Vagina (tissue), 2 donors: ENCODE measurements around the gene ERGIC1. TPM values are rescaled to one million over a fixed set of nuclear protein-coding genes. Genes with fewer than 3 reads are reported as not detected.

Experiments
- DNase-seq, 2 donors: peaks; one replicate each; pipeline ENCODE4 v3.0.0-alpha.2; 2017; ENCODE audit errors: extremely low spot score in 2 of 2
- H3K27ac ChIP-seq: fragments of 200-600 bp; sonication (generic); one replicate; pipeline ENCODE4 v1.5.1; 2019
- H3K27me3 ChIP-seq: fragments of 200-600 bp; sonication (generic); one replicate; pipeline ENCODE4 v1.5.1; 2019
- H3K36me3 ChIP-seq, 2 donors: fragments of 200-600 bp; sonication (generic); one replicate each; pipeline ENCODE4 v1.5.1; 2017 to 2019
- H3K4me1 ChIP-seq: fragments of 200-600 bp; sonication (generic); one replicate; pipeline ENCODE4 v1.5.1; 2019
- H3K4me3 ChIP-seq, 2 donors: fragments of 200-600 bp; sonication (generic); 1 replicate in 1 of 2; 2 replicates in 1 of 2; pipeline ENCODE4 v1.5.1; 2016 to 2019
- H3K9me3 ChIP-seq: fragments of 200-600 bp; sonication (generic); one replicate; pipeline ENCODE4 v1.5.1; 2019
- POLR2A ChIP-seq, 2 donors: fragments of 450-650 bp; IDR thresholded peaks; one replicate each; pipeline ENCODE4 v1.6.1; 2017; ENCODE audit warnings: antibody characterized with exemption in 2 of 2, mild to moderate bottlenecking in 2 of 2, moderate library complexity in 2 of 2
- POLR2AphosphoS5 ChIP-seq, 2 donors: sonication (generic); formaldehyde crosslinking; IDR thresholded peaks; one replicate each; pipeline ENCODE4 v1.9.0; 2017; ENCODE audit warnings: antibody characterized with exemption in 2 of 2, mild to moderate bottlenecking in 2 of 2, low read depth in 1 of 2; ENCODE audit not compliant: insufficient read depth in 1 of 2
- intact Hi-C: fragments of 100-400 bp; cut with DNase I; formaldehyde crosslinking; loops from one replicate; pipeline ENCODE4 v1.15.1; 2023
- total RNA-seq: library from RNA; depleted of rRNA; stranded (reverse); fragments of >200 nt; gene quantifications from one replicate; pipeline ENCODE4 v1.2.3, GENCODE V29; 2016
- TF ChIP-seq, protein P1 (sequence below), 3 experiments: fragments of 450-650 bp in 2 of 3; fragments of 200-600 bp in 1 of 3; sonication (generic) in 1 of 3; IDR thresholded peaks; one replicate each; pipeline ENCODE4 v1.5.1; 2017 to 2019; ENCODE audit warnings: antibody characterized with exemption in 3 of 3, mild to moderate bottlenecking in 2 of 3, moderate library complexity in 2 of 3

The ERGIC1 gene
- total RNA-seq, 1 donor from 2014 or later, result 97.2 TPM

DNA sequence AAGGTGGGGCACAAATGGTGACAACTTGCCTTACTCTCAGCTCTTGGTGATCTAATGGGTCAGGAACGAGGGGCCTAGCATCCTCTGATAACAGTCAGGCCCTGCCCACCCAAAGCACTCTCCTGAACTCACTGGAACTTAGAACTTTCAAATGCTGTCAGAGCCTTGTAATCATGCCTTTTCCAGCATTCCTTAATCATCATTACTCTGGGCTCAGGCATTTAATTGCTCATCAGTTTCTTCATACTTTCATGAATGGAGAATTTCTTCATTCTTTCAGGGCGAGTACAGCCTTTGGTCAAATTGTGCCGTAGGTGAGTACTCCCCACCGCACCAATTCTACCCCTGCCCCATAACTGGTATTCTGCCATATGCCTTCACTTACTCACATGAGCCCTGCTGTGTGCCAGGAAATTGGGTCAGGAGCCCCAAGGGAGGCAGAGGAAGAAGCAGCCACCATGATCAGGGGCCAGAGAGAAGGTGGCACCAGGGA, 32.8 kb upstream of the ERGIC1 start:
- Histone ChIP-seq H3K27me3 (no peaks in the 10 kb centered on the region), H3K9me3 (no peaks in the 10 kb centered on the region), H3K27ac (peak overlapping the region; percentile 92), H3K36me3 (no peaks in the 10 kb centered on the region), H3K4me3 (no peak overlapping the region), H3K4me1 (peaks cover 44% of the 10 kb centered on the region)
- no peak for DNase-seq
- TF ChIP-seq POLR2A (IDR thresholded peaks at IDR 0.05) (no peak), POLR2AphosphoS5 (IDR thresholded peaks at IDR 0.05; ENCODE audit: insufficient read depth in 1 of 2, low read depth in 1 of 2) (peak in 1 of 2 donors; percentile 33)
- TF ChIP-seq, protein P1, sequence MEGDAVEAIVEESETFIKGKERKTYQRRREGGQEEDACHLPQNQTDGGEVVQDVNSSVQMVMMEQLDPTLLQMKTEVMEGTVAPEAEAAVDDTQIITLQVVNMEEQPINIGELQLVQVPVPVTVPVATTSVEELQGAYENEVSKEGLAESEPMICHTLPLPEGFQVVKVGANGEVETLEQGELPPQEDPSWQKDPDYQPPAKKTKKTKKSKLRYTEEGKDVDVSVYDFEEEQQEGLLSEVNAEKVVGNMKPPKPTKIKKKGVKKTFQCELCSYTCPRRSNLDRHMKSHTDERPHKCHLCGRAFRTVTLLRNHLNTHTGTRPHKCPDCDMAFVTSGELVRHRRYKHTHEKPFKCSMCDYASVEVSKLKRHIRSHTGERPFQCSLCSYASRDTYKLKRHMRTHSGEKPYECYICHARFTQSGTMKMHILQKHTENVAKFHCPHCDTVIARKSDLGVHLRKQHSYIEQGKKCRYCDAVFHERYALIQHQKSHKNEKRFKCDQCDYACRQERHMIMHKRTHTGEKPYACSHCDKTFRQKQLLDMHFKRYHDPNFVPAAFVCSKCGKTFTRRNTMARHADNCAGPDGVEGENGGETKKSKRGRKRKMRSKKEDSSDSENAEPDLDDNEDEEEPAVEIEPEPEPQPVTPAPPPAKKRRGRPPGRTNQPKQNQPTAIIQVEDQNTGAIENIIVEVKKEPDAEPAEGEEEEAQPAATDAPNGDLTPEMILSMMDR (IDR thresholded peaks at IDR 0.05), result no peak
- intact Hi-C loops, result no loop called here

DNA sequence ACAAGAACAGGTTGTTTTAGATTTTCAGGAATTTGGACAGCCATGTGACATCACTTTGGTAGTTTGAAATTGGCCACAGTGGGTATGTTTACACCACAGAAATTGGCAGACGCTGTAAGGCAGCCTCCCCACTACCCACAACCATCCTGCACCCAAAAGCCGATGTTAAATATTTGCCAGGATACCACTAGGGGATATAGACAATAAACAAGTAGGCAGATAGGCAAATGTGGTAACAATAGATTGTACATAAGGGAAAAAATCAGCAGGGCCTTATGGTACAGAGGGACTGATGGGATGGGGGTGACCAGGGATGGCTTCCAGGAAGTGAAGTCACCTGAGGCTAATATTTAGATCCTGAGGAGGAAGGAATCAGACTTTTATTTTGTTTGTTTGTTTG, 31.9 kb upstream of the ERGIC1 start:
- no peaks in the 10 kb centered on the region for H3K27me3 ChIP-seq
- H3K4me1 ChIP-seq, result peaks cover 45% of the 10 kb centered on the region
- intact Hi-C loops, result no loop called here
- no peak overlapping the region for H3K4me3 ChIP-seq
- peak overlapping the region; percentile 92 for H3K27ac ChIP-seq
- TF ChIP-seq POLR2A (IDR thresholded peaks at IDR 0.05), result no peak
- no peak for TF ChIP-seq POLR2AphosphoS5 (IDR thresholded peaks at IDR 0.05; ENCODE audit: insufficient read depth in 1 of 2, low read depth in 1 of 2)
- TF ChIP-seq, protein P1 (IDR thresholded peaks at IDR 0.05), result no peak
- no peak for DNase-seq
- H3K9me3 ChIP-seq, result no peaks in the 10 kb centered on the region
- no peaks in the 10 kb centered on the region for H3K36me3 ChIP-seq

DNA sequence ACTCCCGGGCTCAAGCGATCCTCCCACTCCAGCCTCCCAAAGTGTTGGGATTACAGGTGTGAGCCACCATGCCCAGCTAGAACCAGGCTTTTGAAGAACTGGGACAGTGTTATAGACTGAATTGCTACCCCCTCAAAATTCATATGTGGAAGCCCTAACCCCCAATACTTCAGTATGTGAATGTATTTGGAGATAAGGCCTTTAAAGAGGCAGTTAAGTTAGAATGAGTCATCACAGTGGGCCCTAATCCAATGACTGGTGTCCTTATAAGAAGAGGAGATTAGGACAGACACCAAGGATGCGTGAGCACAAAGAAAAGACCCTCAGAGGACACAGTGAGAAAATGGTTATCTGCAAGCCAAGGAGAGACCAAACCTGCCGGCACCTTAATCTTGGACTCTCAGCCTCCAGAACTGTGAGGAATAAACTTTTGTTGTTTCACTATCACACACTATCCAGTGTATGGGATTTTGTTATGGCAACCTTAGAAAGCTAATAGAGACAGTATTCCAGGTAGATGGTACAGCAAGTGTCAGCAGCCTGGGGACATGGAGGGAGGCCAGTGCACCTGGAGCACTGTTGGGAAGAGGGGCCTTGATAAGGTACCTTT, 31.4 kb upstream of the ERGIC1 start:
- no peak overlapping the region for H3K27ac ChIP-seq
- intact Hi-C loops, result no loop called here

DNA sequence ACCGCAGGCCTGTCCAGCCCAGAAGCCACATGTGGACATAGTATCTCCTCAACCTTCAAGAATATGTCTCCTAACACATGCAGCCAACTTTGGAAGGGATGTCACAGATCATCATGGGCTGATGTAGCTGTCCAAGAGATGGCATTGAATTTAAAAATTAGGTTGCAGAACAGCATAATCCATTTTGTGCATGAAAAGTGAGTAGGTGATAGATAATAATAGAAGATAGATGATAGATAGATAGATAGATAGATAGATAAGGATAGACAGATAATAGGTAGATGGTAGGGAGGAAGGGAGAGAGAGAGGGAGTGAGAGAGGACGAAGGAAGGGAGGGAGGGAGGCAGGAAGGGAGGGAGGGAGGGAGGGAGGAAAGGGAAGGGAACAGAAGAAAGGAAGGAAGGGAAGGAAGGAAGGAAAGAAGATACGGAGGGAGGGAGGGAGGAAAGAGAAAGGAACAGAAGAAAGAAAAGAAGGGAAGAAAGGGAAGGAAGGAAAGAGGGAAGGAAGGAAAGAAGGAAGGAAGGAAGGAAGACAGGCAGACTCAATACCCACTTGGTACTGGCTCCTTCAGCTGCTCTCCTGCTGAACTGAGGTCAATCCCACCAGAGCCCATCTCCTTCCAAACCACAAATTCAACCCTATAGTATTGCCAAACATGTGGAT, 28.9 kb upstream of the ERGIC1 start:
- intact Hi-C loops, result no loop called here
- Histone ChIP-seq H3K4me1 (peaks cover 22% of the 10 kb centered on the region), H3K27ac (no peak overlapping the region), H3K36me3 (no peaks in the 10 kb centered on the region), H3K9me3 (peaks cover 3% of the 10 kb centered on the region), H3K4me3 (no peak overlapping the region), H3K27me3 (no peaks in the 10 kb centered on the region)
- no peak for TF ChIP-seq POLR2A (IDR thresholded peaks at IDR 0.05)
- TF ChIP-seq, protein P1 (IDR thresholded peaks at IDR 0.05), result no peak
- TF ChIP-seq POLR2AphosphoS5 (IDR thresholded peaks at IDR 0.05; ENCODE audit: insufficient read depth in 1 of 2, low read depth in 1 of 2), result no peak
- no peak for DNase-seq

More for the DNA sequence above, 31.4 kb upstream of the ERGIC1 start:
- Histone ChIP-seq H3K4me1 (peaks cover 45% of the 10 kb centered on the region), H3K4me3 (no peak overlapping the region), H3K27me3 (no peaks in the 10 kb centered on the region), H3K9me3 (no peaks in the 10 kb centered on the region), H3K36me3 (no peaks in the 10 kb centered on the region)
- no peak for DNase-seq
- TF ChIP-seq POLR2AphosphoS5 (IDR thresholded peaks at IDR 0.05; ENCODE audit: insufficient read depth in 1 of 2, low read depth in 1 of 2) (no peak), POLR2A (IDR thresholded peaks at IDR 0.05) (no peak)
- TF ChIP-seq, protein P1 (IDR thresholded peaks at IDR 0.05), result no peak

DNA sequence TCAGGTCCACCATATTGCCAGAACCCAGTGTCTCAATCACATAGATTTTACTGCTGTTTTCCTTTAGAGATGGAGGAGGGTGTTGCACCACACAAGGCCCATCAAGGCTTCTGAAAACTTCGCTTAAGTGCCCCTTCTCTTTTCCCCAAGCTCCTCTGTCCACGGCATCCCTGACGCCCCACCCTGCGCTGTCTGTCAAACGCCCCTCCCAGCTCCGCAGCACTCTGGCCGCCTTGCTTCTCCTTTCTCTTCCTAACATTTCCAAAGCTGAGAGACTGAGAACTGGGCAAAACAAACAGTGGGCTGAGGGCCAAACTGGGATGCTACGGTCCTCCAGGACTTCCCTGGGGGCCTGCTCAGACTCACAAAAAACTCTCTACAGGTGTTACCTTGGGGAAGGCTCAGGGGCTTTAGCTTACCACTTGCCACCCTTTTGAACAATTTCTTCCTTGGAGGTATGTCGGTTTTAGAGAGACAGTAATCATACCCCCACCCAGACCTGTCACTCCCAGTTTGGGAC, 28.3 kb upstream of the ERGIC1 start:
- H3K4me1 ChIP-seq, result peaks cover 16% of the 10 kb centered on the region
- peaks cover 3% of the 10 kb centered on the region for H3K9me3 ChIP-seq
- no peaks in the 10 kb centered on the region for H3K36me3 ChIP-seq
- H3K27ac ChIP-seq, result no peak overlapping the region
- no peak for TF ChIP-seq POLR2AphosphoS5 (IDR thresholded peaks at IDR 0.05; ENCODE audit: insufficient read depth in 1 of 2, low read depth in 1 of 2)
- TF ChIP-seq POLR2A (IDR thresholded peaks at IDR 0.05), result no peak
- no peak for DNase-seq
- no peaks in the 10 kb centered on the region for H3K27me3 ChIP-seq
- intact Hi-C loops, result no loop called here
- H3K4me3 ChIP-seq, result no peak overlapping the region
